Activated B cell treated with CpG ODN at 0.5 μM for 24 hours (primary cell): ENCODE data around the gene CLEC3B. TPM values are rescaled to one million over a fixed set of nuclear protein-coding genes. Genes with fewer than 3 reads are reported as not detected.

Source experiments
- ATAC-seq: fragments of 200-7000 bp; cut with Tn5 transposase; one replicate; pipeline ENCODE4 v1.10.0; 2021; ENCODE audit warnings: low read depth, mild to moderate bottlenecking, moderate library complexity
- CTCF ChIA-PET: fragments of 350-600 bp; sonication (Branson Sonifier 250); formaldehyde crosslinking; loops from one replicate; lab custom pipeline; 2021; ENCODE audit warnings: antibody characterized with exemption; lab: Charles Lee
- POLR2A ChIA-PET: fragments of 350-600 bp; sonication (Branson Sonifier 250); formaldehyde crosslinking; loops from one replicate; lab custom pipeline; 2021; ENCODE audit warnings: antibody characterized with exemption; lab: Charles Lee
- DNase-seq: peaks from one replicate; pipeline ENCODE4 v3.0.0; 2022
- H3K27ac Mint-ChIP-seq: one replicate; pipeline ENCODE4 v1.8.0; 2020; ENCODE audit warnings: mixed read lengths
- H3K27me3 Mint-ChIP-seq: one replicate; pipeline ENCODE4 v1.8.0; 2021; ENCODE audit warnings: mixed read lengths
- H3K36me3 Mint-ChIP-seq: one replicate; pipeline ENCODE4 v1.8.0; 2021; ENCODE audit warnings: low read depth, mixed read lengths
- H3K4me1 Mint-ChIP-seq: one replicate; pipeline ENCODE4 v1.8.0; 2021; ENCODE audit warnings: mixed read lengths
- H3K4me3 Mint-ChIP-seq: one replicate; pipeline ENCODE4 v1.8.0; 2020; ENCODE audit warnings: mild to moderate bottlenecking, mixed read lengths
- H3K9me3 Mint-ChIP-seq: one replicate; pipeline ENCODE4 v1.8.0; 2020; ENCODE audit warnings: mixed read lengths
- intact Hi-C: fragments of 100-400 bp; cut with micrococcal nuclease; formaldehyde crosslinking; loops from one replicate; pipeline ENCODE4 v1.15.1; 2024
- total RNA-seq: library from RNA; stranded (reverse); gene quantifications from 2 replicates; pipeline ENCODE4 v1.2.3, GENCODE V29; 2022
- TF ChIP-seq, protein P1 (sequence below): fragments of 200-600 bp; IDR thresholded peaks from one replicate; pipeline ENCODE4 v1.8.0; 2022; ENCODE audit warnings: antibody characterized with exemption, mild to moderate bottlenecking

Gene CLEC3B, protein sequence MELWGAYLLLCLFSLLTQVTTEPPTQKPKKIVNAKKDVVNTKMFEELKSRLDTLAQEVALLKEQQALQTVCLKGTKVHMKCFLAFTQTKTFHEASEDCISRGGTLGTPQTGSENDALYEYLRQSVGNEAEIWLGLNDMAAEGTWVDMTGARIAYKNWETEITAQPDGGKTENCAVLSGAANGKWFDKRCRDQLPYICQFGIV
- total RNA-seq = not detected in 2 replicates

DNA sequence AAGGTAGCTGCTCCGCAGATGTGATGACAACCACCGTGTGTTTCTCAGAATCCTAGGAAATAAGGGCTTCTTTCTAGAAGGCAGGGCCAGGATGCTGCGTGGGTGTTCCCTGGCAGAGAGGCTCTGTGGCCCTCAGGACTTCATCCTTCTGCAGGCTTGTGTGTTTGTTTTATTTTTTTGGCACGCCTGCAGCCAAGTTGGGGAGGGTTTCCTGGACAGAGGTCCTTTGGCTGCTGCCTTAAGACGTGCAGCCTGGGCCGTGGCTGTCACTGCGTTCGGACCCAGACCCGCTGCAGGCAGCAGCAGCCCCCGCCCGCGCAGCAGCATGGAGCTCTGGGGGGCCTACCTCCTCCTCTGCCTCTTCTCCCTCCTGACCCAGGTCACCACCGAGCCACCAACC is at the start of gene CLEC3B:
Gene CLEC3B, plus strand, starts transcription at position 266 of the 400 bp plus-strand sequence. Its CDS starts 60 bp downstream, at position 326.
- H3K27ac Mint-ChIP-seq = no peak within 1 kb of the TSS
- POLR2A ChIA-PET = no interaction called here
- intact Hi-C loops = no loop called here
- DNase-seq (no peak), ATAC-seq (no peak)
- TF ChIP-seq, protein P1, sequence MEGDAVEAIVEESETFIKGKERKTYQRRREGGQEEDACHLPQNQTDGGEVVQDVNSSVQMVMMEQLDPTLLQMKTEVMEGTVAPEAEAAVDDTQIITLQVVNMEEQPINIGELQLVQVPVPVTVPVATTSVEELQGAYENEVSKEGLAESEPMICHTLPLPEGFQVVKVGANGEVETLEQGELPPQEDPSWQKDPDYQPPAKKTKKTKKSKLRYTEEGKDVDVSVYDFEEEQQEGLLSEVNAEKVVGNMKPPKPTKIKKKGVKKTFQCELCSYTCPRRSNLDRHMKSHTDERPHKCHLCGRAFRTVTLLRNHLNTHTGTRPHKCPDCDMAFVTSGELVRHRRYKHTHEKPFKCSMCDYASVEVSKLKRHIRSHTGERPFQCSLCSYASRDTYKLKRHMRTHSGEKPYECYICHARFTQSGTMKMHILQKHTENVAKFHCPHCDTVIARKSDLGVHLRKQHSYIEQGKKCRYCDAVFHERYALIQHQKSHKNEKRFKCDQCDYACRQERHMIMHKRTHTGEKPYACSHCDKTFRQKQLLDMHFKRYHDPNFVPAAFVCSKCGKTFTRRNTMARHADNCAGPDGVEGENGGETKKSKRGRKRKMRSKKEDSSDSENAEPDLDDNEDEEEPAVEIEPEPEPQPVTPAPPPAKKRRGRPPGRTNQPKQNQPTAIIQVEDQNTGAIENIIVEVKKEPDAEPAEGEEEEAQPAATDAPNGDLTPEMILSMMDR = no peak
- no peaks in the 10 kb centered on the region for H3K36me3 Mint-ChIP-seq
- no peak within 1 kb of the TSS for H3K4me3 Mint-ChIP-seq
- peaks cover 22% of the 10 kb centered on the region for H3K27me3 Mint-ChIP-seq
- no peaks in the 10 kb centered on the region for H3K9me3 Mint-ChIP-seq
- CTCF ChIA-PET = no interaction called here
- no peaks in the 10 kb centered on the region for H3K4me1 Mint-ChIP-seq

- Mint-ChIP-seq H3K9me3 (no peaks in the 10 kb centered on the region), H3K4me1 (peaks cover 74% of the 10 kb centered on the region), H3K4me3 (no peak overlapping the region), H3K36me3 (peaks cover 21% of the 10 kb centered on the region), H3K27me3 (no peaks in the 10 kb centered on the region), H3K27ac (no peak overlapping the region)
- TF ChIP-seq, protein P1 = no peak
- POLR2A ChIA-PET = no interaction called here
- ATAC-seq (no peak), DNase-seq (no peak)
- CTCF ChIA-PET = no interaction called here
- intact Hi-C loops = no loop called here
Measured at GRCh38 chr3:44981220-44981619, 44.9 kb upstream of the CLEC3B start.

DNA sequence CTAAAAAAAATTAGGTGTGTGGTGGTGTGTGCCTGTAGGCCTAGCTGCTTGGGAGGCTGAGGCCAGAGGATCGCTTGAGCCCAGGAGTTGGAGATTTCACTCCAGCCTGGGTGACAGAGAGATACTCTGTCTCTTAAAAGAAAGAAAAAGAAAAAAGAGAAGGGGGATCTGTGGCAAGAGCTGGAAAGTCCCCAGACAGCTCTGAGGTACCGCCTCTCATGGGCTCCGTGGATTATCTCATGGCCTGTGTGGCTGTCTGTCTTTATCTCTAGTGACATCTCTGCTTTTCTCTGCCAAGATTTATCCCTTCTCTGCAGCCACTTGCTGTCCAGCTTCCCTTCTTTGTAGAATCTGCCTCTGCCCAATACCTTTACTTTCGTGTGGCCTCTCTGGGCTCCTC is 44.4 kb upstream of the CLEC3B start:
- Mint-ChIP-seq H3K36me3 (peaks cover 18% of the 10 kb centered on the region), H3K9me3 (no peaks in the 10 kb centered on the region), H3K4me3 (no peak overlapping the region), H3K4me1 (peaks cover 70% of the 10 kb centered on the region), H3K27me3 (no peaks in the 10 kb centered on the region), H3K27ac (no peak overlapping the region)
- intact Hi-C loops = no loop called here
- TF ChIP-seq, protein P1 = no peak
- DNase-seq (no peak), ATAC-seq (peak; percentile 66)
- ChIA-PET CTCF (no interaction called here), POLR2A (no interaction called here)

DNA sequence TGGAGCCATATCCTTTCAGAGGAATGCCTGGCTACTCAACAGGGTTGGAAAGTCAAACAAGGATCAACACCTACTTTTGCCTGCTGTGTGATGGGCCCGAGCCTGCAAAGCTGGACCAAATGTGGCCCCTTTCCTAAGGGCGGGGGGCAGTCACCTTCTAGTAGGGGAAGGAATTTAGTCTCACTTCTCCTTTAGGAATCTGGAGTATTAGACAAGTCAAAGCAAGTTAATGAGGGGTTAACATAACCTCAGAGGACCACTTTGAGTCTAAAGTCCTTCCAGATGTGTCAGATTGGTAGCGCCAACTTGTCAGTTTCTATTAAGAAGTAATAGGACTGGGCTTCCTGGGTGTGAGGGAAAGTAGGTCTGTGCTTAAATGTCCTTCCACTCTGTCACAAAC is 43.3 kb upstream of the CLEC3B start:
- CTCF ChIA-PET = no interaction called here
- Mint-ChIP-seq H3K4me1 (peaks cover 61% of the 10 kb centered on the region), H3K27me3 (no peaks in the 10 kb centered on the region), H3K4me3 (no peak overlapping the region), H3K9me3 (no peaks in the 10 kb centered on the region), H3K27ac (no peak overlapping the region), H3K36me3 (peaks cover 16% of the 10 kb centered on the region)
- POLR2A ChIA-PET = no interaction called here
- DNase-seq (no peak), ATAC-seq (no peak)
- TF ChIP-seq, protein P1 = no peak
- intact Hi-C loops = no loop called here

DNA sequence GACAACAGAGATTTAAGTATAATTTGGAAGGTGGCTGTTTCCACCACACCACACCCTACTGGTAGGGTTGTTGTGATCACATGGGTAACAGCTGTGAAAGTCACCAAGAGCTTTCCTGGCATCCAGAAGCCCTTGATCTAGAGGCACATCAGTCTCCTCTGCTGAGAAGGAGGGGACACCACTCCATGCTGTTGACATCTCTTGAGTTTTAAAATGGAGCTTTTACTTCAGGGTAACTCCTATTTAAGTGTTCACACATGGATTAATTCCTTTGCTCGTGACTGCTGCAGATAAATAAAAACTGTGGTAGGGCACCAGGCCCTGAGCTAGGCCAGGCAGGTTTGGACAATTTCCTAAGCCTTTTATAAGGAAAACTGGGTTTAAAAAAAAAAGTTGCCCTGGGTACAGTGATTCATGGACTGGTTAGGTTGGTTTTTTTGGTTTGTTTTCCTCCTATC is 42.6 kb upstream of the CLEC3B start:
- ChIA-PET POLR2A (no interaction called here), CTCF (no interaction called here)
- intact Hi-C loops = no loop called here
- ATAC-seq (no peak), DNase-seq (no peak)
- Mint-ChIP-seq H3K4me1 (peaks cover 57% of the 10 kb centered on the region), H3K9me3 (no peaks in the 10 kb centered on the region), H3K27me3 (no peaks in the 10 kb centered on the region), H3K36me3 (peaks cover 13% of the 10 kb centered on the region), H3K4me3 (no peak overlapping the region), H3K27ac (no peak overlapping the region)
- TF ChIP-seq, protein P1 = no peak
